CMK (cell line): ENCODE results near the gene PAPSS1.
"Not testable (repeated sequence)": the region's sequence is repeated elsewhere in the genome, so short reads cannot be mapped to it uniquely, and the experiment has no call there.

Experiments used
- DNase-seq: peaks from one replicate; pipeline ENCODE4 v3.0.0-alpha.2; 2010; ENCODE audit warnings: low read depth

The PAPSS1 gene

DNA sequence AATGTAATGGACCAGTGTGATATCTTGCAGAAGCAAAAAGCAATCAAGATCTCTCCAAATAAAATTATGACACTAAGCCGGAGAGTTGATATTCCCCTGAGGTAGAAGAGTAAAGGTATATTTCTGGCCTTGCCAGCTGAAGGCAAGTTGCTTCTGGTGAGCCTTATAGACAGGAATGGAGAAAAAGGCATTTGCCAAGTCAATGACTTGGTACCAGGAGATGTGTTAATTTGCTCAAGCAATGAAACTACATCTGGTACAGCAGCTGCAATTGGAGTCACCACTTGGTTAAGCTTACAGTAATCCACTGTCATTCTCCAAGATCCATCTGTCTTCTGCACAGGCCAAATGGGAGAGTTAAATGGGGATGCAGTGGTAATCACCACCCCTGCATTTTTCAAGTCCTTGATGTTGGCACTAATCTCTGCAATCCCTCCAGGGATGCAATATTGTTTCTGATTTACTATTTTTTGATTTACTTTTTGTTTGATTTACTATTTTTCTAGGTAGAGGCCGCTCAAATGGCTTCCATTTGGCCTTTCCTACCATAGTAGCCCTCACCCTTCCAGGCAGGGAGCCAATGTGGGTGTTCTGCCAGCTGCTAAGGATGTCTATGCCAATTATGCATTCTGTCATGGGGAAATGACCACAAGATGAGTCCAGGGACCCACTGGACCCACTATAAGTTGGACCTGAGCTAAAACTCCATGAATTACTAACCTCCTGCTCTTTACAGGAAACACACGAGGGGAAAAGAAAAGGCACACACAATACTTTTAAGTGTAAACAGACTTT is 6.3 kb upstream of the PAPSS1 start:
- not testable (repeated sequence) for DNase-seq

DNA sequence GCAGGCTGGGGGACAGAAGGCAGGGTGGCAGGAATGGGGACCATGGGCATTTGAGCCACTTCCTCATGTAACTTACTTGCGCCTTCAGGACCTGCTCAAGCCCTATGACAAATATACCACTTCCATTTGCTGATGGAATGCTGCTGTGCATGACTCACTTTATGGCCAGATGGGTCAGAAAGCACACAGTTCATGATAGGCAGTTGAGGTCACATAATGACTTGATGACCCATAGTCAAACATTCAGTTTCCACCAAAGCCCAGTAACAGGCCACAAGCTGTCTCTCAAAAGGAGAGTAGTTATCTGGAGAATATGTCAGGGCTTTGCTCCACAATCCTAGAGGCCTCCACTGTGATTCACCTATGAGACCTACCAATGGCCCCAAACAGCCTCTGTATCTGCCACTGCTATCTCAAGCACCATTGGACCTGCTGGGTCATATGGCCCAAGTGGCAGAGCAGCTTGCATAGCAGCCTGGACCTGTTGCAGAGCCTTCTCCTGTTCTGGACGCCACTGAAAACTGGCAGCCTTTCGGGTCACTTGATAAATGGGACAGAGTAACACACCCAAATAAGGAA is 5.3 kb upstream of the PAPSS1 start:
- DNase-seq: no peak

- not testable (repeated sequence) for DNase-seq
Observed at GRCh38 chr4:107723331-107723730, 3.3 kb upstream of the PAPSS1 start.

DNA sequence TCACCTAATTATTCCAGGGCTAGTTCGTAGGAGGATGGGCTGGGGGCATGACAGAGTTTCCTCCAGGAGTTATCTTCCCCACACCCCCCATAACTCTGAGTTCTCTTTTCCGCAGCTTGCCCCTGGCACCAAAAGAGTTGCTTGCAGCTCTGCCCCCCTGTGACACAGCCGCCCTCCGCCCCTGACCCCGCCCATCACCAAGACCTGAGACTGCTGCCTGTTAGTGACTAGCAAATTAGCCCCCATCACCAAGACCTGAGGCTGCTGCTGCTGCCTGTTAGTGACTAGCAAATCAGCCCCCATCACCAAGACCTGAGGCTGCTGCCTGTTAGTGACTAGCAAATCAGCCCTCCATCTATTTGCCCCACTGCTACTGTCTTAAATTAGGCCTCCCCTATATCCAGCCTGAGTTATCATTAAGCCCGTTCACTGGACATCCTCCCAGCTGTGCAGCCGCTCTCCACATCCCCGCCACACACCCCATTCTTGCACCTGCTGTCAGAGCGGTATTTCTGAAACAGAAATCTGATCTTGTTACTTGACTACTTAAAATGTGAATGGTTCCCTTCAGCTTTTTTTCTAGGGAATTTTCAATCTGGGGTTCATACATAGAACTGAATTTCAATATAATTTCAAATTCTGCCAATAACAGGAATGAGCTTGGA is 1.5 kb upstream of the PAPSS1 start:
- DNase-seq: no peak

DNA sequence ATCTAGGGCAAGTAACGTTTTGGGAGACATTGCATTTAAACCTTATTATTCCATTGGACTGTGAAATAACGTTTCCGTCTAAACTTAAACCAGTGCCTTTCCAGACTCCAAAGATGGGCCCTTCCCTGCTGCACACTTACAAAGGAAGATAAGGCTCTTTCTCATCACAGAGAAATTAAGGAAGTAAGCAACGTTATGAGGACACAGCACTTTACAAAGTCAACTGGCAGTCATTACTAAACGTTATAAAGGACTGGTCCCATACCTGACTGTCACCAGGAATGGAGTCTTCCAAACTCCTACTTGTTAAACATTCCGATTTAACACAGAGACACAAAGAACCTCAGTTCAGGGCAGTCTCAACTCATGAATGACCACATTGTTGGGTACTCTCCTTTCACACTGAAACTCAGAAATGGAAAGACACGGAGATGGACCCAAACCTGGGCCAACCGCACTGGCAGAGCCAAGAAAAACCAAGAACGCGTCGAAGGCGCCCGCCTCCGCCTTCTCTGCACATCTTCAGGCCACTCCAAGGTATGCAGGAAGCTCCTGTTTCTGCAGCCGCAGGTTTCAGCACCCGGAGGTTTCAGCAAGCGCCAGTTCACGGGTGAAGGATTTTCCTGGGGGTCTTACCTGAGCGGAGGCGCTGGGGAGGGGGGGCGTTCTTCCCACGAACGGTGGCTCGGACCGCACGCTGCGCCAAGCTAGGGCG is 670 bp downstream of the PAPSS1 start:
- no peak for DNase-seq

DNA sequence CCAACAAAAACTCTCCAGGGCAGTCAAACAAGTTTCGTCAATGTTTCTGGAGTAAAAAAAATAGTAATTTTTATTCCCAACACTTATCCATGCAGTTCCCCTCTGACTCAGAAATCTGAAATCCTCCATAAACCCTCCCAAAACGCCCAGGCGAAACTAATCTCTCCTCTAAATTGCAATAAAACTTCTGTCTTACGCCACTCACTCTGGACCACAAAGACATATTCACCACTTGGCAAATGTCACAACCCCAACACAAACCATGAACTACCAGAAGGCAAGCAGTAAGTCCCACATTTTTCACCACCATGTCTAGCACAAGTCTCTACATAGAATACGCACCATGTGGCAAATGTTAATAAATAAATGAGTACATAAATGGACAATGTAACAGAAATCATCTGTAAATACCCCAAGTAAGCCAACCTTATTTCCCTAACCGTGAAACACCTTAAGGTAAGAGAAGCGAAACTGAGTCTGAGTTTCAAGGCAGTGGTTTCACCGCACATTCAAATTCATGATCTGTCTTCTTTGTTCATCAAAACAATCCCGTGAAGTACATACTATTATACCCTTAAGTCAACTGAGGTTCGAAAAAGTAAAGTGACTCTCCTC is 1.6 kb downstream of the PAPSS1 start:
- DNase-seq: no peak

DNA sequence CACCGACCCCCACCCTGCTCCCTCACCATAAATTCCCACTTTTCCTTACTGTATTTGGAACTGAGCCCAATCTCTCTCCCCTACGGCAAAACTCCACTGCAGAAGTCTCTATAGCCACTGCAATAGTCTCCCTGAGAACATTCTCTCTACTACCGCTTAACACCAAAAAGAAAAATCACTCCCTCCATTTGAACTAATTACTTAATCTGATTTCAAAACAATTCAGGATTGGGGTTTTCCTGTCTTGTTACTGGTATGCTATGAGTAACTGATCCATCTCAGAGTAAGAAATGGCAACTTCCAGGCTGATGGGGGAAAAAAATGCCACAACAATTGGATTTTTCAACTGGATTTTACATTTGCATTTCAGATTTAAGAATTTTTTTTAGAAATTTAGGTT is 5.8 kb downstream of the PAPSS1 start:
- no peak for DNase-seq

DNA sequence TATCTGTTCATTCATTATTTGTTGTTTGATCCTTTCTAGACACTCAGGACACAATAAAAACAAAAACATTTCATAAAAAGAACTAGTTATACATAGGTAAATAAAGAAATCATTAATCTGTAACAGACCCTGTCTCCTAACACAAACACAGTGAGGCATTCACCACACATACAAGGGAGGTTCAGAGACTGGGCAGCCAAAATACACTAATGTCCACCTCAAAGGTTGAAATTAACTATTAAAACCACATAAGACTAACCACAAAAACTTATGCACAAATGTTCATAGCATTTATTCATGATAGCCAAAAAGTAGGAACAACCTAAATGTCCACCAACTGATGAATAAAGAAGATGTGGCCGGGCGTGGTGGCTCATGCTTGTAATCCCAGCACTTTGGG is 7.8 kb downstream of the PAPSS1 start:
- no peak for DNase-seq

DNA sequence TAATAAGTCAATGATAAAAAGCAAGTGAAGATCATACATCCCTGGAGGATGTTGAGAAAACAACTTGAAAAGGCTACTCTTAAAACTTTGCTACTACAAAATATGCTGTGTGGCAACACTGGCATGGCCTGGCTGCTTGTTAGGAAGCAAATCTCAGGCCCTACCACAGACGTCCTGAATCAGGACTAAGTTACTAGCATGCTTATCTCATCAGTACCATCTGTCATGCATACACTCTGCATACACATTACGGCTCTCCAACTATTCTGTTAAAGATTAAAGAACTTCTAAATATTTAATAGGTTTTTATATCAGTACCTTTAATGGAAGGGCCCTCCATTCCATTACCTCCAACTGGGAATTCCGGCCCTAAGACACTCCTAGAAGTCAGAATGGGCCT is 8.2 kb downstream of the PAPSS1 start:
- DNase-seq: no peak

DNA sequence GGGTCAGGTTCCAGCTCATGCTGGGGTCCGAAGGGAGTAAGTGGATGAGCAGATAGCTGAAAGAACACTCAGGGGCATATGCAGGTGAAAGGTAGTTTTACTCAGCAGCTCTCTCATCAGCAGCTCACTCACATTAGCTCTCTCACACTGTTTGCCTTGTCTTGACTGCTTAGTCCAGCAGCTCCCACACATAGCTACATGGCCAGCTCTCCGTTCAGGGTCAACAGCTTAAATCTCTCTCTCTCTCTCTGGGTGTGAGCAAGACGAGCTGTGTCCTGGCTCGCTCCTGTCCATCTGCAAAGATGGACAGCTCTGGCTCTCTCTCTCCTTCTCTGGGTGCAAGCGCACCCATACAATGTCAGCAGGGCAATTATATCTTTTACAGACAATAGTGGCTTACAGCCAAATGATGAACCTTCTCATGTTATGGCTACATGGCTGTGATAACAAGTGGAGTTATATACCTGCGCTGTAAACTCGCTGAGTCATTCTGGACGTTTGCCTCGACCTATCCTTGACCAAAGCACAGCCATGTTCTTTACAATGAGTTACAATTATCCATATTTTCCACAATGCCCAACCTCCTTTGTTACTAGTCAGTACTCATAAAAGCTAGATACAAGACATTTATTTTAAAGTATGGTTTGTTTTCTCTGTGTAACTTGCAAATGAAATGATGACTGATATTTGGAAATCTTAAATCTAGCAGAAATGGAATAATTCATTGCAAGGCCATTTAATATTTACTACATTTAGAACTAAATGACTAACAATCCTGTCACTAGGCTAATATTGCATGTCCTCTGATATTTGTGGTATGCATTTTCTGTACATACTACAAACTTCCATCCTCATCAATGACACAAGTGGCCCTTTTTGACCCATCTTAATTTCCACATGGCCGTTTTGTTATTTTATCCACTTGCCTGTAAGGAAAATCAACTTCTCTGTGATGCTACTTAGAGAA is 9.3 kb downstream of the PAPSS1 start:
- DNase-seq: no peak

GRCh38 chr4:107709916-107710315 is 10.1 kb downstream of the PAPSS1 start:
- no peak for DNase-seq

GRCh38 chr4:107708225-107708624 is 11.8 kb downstream of the PAPSS1 start:
- DNase-seq: no peak

GRCh38 chr4:107705742-107706556 is 14.1 kb downstream of the PAPSS1 start:
- DNase-seq: no peak

GRCh38 chr4:107701565-107701964 is 18.5 kb downstream of the PAPSS1 start:
- DNase-seq: no peak

DNA sequence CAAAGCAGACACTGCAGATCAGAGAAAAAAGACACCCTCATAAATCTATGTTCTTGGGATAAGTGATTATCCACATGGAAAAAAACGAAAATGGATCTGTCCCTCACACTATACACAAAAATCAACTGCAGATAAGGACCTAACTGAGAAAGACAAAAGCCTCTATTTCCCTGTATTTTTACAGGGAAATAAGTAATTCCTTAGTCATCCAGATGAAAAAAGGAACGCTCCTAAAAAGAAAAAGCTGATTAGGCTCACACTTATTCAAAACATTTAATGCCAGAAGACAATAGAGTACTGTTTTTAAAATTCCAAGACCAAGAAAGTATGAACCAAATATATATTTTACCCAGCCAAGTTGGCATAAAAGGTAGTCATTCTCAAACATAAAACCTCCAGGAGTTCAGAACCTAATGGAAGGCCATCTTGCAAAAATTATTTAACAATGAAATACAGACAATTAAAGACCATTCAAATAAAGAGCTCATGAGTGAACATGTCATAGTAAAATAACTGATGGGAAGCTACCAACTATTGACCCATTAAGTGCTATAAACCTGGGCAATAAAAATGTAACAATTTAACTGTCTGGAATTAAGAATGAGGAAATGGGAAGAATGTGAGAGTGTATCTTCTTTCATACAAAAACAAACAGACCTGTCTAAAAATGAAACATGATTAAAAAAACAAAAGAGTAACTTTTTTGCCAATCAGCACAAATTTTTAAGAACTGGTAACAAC is 20.4 kb downstream of the PAPSS1 start:
- DNase-seq: no peak

GRCh38 chr4:107696187-107696586 is 23.8 kb downstream of the PAPSS1 start:
- not testable (repeated sequence) for DNase-seq

DNA sequence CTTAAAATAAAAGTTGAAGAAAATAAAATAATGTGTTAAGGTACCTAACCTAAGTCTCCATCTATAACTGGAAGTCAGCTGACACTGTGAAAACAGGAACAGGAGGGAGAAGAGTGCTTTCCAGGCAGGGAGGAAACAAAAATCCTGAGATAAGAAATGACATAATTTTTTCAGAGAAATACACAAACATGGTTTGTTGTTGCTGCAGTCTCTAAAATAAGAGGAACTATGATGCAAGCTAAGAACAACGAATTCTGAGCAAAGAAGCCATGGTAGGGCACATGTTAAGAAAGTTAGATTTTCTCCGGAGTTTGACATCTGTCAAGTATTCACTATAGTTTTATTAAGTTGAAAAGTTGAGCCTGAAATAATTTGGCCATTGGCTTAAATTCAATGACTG is 26.9 kb downstream of the PAPSS1 start:
- peak; percentile 33 for DNase-seq

GRCh38 chr4:107692202-107692601 is 27.8 kb downstream of the PAPSS1 start:
- no peak for DNase-seq

DNA sequence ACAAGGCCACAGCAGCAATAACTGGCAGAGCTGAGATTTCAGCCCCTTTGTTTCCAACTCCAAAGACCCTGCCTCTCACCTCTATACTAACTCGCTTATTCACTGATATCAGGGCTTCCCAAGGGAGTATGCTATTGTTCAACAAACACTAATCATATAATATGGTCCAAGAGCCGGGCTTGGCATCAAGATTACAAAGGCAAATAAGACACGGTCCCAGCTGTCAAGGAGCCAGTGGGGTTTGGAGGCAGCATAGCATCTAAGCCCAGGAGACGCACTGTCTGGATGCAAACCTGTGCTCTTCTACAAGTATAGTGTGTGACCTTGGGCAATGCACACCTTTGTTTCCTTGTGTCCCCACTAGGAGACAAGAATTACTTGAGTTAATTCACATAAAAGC is 28.7 kb downstream of the PAPSS1 start:
- DNase-seq: no peak
